Medulla oblongata (tissue), 1 donor: Measurements from ENCODE around the gene CNTNAP5.

Experiments
- DNase-seq: peaks from one replicate; pipeline ENCODE4 v3.0.0-alpha.2; 2015; ENCODE audit errors: extremely low spot score

CNTNAP5 gene

DNA sequence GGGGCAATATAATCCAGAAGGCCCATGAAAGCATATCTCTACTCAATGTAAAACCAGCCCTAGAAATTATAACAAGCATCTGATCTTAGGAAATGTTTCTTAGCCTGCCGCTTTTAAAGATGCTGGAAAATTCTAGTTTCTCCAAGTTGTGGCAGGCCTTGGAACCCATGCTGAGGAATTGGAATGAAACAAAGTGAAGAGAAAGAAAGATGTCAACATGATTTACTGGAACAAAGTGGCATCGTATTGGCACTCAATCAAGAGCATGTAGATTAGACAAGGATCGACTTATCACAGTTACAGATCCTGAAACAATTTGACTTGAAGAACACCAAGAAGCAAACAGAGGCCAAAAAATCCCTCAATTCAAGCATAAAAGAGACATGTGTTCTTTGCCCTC, 28.7 kb downstream of the CNTNAP5 start:
- no peak for DNase-seq

DNA sequence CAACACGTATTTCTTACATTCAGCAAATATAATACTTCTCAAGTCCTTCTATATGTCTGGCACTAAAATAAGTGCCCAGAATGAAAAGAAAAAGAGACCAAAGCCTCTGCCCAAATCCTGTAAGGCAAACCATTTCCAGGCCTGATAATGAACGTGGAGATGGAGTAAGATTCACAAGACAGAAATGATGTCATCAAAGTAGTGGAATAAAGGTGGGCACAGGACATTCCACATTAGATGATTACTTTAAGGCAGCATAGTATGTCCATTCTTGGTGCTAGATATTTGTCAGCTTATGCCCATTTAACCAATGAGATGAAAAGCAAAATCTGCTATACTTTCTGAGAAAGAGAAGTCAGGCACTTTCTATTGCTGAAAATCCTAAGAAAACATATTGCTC, 38.5 kb downstream of the CNTNAP5 start:
- DNase-seq, result no peak

DNA sequence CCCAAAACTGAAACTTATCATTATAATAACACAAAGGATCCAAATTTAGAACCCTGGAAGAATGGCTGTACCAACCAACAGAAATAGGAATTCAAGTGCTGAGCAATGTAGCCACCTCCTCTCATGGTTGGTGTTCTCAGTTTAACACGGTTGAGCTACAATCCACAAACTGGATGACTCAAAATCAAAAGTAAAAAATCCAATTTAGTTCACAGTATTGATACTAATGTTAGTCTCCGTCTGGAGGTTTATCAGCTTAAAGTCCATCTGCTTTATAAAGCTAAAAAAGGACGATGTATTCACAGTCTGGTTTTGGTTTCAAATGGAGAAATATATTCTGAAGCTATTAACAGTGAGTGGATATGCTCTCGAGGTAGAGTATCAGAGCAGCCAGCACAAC, 40.5 kb downstream of the CNTNAP5 start:
- DNase-seq, result no peak

DNA sequence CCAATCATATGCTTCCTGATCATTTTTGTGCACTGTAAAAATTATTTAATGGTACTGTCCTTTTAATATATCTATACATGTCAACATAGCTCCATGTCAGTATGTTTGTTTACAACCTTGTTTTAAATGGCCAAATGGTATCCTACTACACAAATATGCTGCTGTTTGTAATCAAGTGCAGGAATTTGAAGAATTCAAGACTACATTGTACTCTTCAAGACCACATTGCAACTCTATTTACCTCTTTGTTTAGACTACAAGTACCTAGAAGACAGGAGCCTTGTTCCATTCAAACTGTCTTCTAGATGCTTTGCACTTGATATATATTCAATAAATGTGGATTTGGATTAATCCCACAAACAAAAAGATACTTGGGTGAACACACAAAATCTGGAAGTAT, 41.7 kb downstream of the CNTNAP5 start:
- DNase-seq, result no peak

DNA sequence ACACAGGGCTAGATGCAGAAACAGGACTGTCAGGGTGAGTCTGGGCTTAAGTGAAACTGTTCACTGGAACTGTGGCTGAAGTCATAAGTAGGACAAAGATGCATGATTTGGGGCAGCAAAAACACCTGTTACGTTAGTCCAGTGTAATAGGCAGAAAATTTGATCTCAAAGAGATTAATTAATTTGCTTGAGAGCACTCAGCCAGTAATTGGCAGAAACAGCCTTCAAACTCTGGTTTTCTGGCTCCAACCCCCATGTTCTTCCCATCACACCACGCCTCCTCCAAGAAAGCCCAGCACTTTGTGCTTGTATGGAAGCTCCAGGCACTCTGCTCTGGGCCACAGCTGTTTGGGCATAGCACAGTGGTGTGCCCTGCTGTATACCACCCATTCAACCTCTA, 54.0 kb downstream of the CNTNAP5 start:
- no peak for DNase-seq

DNA sequence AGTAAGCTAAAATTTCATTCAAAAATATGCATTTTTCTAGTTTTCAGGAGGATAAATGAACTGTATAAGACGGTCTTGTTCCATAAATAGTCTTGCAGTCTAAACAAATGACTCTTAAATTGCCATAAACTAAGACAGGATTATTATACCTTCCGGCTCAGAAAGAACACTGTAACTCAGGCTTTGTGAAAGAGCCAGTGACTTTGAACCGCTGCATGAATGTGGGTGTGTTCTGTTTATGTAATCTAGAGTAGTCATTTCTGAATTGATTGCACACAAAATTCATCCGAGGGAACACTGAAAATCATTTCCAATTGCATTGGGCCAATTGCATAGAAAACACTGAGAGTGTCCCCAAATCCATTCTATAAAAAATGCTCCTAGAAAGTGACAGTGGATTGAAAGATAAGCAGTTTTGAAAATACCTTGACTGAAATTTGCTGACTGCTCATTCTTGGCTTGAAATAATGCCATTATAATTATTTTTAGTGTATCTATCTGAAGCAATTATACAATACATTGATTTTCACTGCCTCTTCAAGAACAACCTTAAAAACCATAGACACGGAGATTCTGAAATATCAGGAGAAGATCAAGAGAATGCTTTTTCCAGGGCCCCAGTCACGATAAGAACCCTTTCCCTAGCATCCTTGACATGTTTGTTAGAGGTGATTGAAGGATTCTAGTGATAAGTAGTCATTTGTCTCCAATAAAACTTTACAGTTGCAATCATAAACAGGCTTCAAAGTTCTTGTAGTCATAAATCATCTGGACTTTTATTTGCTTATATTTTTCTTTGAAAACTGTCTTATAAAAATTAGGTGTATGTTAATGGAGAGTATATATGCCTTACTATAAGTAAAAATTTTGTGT, 55.4 kb downstream of the CNTNAP5 start:
- no peak for DNase-seq

DNA sequence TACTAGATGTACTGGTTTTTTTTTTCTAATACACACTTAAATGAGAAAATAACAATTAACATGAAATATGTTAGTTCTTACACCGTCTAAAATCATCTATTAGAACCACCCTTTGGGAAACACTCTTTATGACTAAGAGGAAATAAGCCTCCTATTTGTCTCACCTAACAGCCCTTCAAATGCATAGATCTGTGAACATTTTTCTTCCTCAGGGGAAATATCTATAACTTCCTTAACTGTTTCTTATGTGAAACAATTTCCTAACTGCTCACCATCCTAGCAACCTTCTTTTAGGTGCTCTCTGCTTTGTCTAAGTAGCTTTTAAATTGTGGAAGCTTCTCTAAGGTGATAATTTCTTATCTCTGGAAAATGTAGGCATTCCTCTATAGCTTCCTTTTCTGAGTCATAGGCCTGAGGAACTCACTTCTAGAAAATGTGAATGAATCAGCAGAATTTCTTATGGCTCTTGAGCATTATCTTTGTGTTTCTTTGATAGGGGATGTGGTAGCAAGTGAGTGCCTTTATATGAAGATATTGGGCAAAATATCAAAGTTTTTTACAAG, 56.1 kb downstream of the CNTNAP5 start:
- DNase-seq, result no peak

DNA sequence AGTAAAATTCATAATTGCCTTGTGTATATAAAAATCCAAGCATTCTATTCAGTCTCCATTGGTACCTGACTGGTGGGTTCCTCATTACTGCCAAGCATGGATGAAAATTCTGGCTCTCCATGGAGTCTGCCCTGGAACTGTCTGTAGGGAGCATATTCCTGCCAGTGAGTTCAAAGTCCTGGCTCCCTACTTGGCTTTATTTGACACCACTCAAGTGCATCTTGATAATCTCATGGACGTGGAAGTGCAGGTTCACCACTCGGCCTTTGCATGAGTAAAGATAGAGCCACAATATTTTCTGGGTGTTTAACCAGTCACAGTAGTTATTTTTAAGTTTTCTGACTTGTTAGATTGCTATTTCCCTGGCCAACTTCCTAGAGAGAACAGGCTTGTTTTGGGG, 63.5 kb downstream of the CNTNAP5 start:
- no peak for DNase-seq

DNA sequence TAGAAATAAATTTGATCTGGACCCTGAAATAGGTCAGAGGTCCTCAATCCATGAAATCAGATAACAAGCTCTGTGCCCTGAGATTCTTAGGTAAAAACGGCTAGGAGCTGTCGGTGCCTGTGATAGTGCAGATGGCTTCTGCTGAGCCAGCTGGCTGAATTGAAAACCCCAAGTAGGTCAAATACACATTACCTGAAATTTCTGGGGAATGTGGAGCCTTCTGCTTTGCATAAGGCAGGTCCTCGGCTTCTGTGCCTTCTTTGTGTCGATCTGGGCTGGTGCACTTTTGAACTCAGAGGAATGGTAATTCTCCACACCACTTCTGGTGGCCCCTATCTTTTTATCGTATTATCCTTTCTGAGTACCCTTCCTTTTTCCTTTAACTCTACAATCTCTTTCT, 66.6 kb downstream of the CNTNAP5 start:
- DNase-seq, result no peak

DNA sequence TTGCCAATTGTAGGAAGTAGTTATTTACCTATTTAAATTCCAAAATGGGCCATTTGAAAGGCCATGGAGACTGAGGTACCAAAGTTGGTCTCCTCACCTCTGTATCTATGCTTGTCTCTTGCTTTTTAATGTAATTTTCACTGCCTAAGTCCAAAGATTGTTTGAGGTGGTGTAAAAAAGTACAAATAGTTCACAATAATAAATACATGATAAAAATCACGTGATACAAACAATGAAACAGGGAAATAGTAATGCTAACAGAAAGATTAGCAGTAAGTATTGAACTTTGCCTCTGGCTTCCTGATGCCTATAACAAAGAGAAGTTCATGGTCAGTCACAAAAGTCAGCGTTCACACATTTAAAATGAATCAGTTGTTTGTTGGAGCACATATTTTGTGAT, 67.6 kb downstream of the CNTNAP5 start:
- no peak for DNase-seq

DNA sequence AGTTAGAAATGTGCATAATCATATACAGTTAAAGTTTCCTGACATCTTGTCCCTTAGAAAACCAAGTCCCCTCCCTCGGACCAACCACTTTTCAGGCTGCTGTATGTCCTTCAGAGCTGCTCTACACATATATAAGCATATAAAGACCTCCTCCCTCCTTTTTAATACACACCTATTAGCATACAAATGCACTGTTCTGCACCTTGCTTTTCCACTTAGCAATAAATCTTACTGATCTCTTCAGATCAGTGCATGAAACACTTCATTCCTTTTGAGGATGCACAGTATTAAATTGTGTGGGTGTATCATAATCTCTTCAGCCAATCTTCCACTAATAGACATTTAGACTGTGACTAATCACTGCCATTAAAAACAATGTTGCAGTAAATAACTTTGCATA, 79.8 kb downstream of the CNTNAP5 start:
- no peak for DNase-seq

DNA sequence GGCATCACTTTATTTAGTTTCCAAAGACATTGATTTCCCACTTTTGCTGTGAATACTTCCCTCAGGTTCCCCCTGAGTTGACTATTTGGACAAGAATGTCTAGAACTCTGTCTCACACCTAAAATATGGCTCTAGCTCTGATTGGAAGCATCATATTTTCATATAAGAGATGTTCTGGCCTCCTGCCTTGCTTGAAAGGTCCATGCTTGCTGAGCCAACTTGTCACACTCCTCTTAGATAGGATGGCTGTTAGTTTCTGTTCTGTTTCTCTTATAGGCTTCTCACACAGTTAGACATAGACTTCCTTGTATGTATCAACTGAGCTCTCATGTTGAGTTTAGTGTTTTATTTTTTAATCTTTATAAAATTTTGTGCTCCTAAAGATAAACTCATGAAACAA, 87.1 kb downstream of the CNTNAP5 start:
- no peak for DNase-seq

DNA sequence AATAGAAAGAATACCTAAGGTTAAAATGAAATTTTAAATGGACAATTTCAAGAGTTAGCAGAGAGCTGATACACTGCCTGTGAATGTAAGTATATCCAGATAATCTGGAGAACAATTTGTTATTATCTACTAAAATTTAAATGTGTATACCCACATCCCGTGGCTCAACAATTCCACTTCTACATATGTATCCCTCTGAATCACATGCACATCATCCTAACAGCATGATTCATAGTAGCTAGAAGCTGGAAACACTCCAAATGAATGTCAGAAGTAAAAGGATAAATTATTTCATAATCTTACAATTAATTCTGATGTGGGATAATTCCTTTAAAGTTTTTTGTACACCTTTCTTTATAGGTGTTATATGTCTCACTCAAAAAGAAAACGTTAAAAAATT, 87.9 kb downstream of the CNTNAP5 start:
- no peak for DNase-seq

DNA sequence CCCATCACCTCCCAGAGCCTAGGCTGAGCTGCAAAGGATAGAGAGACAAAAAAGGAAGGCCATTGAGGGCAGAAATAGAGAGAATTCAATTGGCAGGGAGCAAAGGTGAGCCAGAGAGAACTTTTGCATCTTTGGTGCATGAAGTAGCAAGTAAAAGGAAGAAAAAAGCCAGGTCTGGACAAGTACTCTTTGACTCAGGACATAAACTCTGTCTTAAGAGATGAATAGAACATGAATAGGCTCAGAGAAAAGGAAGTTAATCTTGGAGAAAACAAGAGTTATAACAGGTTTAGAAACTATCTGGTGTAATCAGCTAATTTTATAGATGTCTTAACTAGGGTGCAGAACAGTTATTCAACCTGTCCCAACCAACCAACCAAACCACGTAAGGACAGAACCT, 95.2 kb downstream of the CNTNAP5 start:
- DNase-seq, result no peak

DNA sequence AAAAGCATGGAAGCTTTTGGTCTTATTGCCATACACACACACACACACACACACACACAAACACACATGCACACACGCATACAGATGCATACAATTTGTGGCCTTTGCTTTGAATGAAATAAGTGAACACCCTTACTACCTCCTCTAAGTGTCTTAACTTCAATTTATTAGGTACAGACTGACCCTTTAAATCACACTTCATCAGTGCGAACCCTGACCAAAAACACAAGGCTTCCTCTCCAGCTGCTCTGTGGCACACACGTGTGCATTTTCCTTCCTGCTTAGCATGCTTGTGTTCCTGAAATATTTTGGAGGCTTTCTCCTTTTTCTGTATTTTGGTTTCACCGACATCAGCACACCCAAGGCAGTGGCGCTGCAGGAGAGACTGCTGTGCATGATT, 96.0 kb downstream of the CNTNAP5 start:
- DNase-seq, result no peak

DNA sequence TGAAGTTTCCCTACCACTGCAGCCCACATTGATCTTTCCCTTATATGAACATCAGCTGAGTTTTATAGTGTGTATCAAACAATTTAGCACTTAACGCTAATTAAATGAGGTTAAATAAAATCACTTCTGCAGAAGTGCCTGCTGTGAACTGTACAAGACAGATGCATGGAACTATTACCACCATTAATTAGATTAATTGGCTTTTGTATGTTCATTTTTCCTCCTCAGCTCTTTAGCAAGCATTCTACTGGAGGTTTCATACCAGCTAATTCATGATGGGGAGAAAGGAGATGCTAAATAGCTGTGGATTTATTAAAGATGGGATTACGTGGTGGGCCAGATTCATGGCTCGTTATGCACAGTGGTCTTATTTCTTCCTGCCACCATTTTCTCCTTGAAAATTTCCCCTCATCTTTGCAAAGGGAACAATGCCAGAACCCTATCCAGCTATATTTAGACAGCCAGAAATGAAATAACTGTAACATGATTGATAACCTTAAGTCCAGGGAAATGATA, 96.7 kb downstream of the CNTNAP5 start:
- DNase-seq, result no peak

DNA sequence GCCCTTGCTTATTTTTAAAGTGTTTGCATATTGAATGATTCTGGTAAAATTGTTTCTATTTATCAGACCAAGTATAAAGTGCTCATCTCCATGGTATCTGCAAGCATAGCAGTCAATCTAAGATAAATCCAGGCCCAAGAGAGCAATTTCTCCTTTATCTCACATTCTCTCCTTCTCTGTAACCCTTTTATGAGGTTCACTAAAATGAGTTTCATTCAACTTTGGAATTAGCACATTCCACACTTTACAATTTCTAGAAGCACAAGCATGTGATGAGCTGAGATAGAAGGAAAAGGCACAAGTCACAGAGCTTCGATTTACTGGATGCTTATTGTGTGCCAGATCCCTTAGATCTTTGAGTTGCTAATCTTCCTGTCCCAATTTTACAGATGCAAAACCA, 97.3 kb downstream of the CNTNAP5 start:
- no peak for DNase-seq

DNA sequence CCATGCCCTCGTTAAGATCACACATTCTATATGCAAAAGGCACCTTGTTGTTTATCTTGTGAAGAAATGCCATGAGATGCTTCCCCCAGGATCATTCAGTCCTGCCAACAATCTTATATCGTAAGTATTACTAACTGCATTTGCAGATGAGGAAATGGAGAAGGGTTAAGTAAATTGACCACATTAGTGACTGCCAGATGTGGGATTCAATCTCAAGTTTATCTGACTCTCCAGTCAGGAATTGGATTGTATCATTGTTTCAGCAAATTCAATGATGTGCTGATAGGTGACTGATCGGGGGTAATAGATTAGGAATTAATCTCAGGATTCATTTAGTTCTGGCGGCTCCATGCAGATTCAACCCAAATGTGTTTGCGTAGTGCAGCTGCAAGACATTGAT, 106.2 kb downstream of the CNTNAP5 start:
- no peak for DNase-seq

DNA sequence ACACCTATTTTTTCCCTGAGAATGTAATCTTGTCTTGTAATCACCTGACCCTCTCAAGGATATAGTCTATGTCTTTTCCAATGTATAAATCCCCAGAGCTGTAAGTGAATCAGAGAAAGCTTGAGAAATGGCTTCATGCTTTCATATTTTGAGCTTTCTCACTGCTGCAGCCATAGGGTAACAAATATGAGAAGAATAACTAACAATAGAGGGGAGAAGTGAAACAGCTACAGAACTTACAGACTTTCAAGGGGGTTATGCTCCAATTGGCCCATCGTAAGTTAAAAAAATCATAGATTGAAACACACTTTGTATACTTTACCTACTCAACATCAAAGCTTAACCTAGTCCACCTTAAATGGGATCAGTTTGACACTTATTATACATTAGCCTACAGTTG, 111.0 kb downstream of the CNTNAP5 start:
- no peak for DNase-seq

DNA sequence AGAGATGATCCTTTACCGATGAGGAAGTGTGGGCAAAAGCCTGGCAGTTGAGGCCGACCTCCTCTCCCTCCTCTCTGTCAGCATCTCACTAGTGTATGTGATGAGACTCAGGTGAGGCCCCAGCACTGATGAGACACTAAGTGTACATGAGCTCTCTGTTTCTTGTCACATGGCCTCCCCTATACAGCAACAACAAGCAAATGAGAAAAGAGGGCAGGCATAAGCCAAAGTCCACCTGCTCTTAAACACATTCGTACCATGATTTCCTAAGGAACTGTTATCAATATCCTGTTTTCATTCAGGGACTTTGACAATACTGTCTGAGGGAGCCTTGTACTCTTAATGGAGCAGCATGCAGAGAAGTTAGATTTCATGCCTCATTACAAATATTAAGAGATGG, 113.0 kb downstream of the CNTNAP5 start:
- no peak for DNase-seq

DNA sequence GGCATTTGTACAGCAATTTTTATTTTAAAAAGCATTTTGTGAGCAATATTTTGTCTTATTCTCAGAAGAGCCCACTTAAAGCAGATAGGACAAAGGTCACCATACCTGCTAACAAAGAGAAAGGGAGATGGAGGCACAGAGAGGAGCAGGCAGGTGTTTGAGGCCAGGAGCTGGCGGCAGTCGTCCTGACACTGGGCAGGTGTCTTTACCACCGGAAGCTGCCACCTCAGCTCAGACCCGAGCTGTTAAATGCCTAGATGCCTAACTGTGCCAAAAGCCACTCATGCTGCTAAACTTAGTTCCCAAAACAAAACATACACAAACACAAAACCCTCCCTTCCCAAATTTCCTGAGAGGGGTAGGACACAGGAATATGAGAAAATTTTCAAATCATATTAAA, 120.9 kb downstream of the CNTNAP5 start:
- DNase-seq, result no peak

DNA sequence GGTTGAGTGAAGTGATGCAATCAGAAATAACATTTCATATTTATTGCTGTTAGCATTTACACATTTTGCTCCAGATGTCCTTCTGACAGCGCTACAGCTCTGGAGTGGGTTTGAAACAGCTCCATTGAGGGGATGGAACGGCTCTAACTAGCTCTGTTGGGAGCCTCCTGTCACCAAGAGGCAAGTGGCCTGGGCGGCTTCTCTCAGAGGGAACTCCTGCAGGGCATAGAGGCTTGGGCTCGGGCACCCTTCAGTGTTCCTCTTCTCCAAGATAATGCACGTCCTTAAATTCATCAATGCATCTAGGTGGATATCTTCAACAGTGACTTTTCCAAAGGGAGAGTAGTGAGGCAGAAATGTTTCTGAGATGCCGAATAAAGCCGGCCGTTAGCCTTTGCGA, 122.5 kb downstream of the CNTNAP5 start:
- DNase-seq, result no peak

DNA sequence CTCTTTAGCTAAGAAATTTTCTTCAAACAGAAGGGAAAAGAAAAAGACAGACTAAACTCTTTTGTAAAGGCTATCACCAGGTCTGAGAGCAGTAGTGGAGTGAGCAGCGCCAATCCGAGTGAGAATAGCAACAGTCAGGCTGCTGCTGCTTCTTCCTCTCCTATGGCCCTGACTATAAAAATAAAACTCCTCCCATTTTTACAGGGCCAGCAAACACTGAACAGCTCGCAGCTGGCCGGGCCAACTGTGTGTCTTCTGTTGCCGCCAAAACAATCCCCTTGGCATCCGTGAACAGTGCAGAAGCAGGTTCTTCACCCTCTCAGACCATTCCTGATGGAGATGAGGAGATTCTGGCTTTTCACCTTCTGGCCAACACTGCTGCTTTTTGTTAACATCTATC, 124.5 kb downstream of the CNTNAP5 start:
- DNase-seq, result no peak

DNA sequence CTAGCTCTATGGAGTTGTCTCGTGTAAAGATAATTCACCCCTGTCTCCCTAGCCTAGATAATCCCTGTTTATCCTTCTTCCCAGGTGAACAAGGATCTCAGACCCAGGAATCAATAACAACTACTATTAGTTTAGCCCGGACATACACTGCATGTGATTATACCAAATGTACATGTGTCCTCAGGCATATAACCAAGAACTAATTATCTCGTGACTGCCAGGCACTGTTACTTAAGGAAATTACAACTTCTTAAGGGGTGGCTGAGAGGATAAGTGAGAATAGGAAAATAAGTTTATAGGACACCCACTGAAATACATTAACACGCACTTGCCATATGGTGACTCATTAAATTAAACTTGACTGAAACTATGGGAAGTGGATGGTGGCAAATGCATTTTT, 126.6 kb downstream of the CNTNAP5 start:
- no peak for DNase-seq
